Mammary epithelial cell (primary cell): ENCODE results near the gene KRT24.

Source experiments
- EZH2 ChIP-seq: IDR thresholded peaks from 2 replicates; pipeline ENCODE4 v1.6.1; 2012; ENCODE audit warnings: low read length, inconsistent platforms, borderline replicate concordance
- TF ChIP-seq, protein P1 (sequence below), 2 donors: IDR thresholded peaks in 1 of 2; conservative IDR thresholded peaks in 1 of 2; 2 replicates each; pipeline ENCODE4 v1.5.1; 2011 to 2012; ENCODE audit warnings: inconsistent platforms in 2 of 2, low read length in 2 of 2, mild to moderate bottlenecking in 2 of 2, control low read depth in 1 of 2, low read depth in 1 of 2; ENCODE audit not compliant: insufficient read depth in 1 of 2; ENCODE audit errors: extremely low read depth in 1 of 2

DNA sequence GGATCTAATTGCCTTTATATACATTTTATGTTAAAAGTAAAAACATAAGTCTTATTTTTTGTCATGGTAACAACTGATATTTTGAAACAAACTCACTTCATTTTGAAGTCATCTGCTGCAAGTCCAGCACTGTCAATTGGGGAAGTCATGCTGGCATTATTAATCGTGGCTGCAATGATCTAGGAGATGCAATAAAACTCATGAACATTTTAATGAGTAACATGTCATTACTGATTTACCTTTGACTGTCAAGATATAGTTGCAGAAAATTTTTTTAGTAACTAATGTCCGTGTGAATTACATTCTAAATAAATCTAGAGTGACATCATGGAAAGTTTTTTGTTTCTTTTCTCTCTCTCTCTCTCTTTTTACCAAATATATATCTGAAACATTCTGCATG is 17.3 kb upstream of the KRT24 start:
- TF ChIP-seq, protein P1, sequence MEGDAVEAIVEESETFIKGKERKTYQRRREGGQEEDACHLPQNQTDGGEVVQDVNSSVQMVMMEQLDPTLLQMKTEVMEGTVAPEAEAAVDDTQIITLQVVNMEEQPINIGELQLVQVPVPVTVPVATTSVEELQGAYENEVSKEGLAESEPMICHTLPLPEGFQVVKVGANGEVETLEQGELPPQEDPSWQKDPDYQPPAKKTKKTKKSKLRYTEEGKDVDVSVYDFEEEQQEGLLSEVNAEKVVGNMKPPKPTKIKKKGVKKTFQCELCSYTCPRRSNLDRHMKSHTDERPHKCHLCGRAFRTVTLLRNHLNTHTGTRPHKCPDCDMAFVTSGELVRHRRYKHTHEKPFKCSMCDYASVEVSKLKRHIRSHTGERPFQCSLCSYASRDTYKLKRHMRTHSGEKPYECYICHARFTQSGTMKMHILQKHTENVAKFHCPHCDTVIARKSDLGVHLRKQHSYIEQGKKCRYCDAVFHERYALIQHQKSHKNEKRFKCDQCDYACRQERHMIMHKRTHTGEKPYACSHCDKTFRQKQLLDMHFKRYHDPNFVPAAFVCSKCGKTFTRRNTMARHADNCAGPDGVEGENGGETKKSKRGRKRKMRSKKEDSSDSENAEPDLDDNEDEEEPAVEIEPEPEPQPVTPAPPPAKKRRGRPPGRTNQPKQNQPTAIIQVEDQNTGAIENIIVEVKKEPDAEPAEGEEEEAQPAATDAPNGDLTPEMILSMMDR (conservative IDR thresholded peaks at IDR 0.05 in 1 of 2, IDR thresholded peaks at IDR 0.05 in 1 of 2; ENCODE audit: extremely low read depth in 1 of 2, insufficient read depth in 1 of 2, low read depth in 1 of 2, low read length in 2 of 2), result no peak
- TF ChIP-seq EZH2, result no peak
